Measurements from ENCODE around the gene FANCL.

- TF ChIP-seq CTCF (IDR thresholded peaks at IDR 0.05; ENCODE audit: low read depth, low read length): no peak
- no peak for TF ChIP-seq EZH2phosphoT487 (IDR thresholded peaks at IDR 0.05; ENCODE audit: low read depth)
These were observed 3.4 kb downstream of the FANCL start for GRCh38 chr2:58237741-58238140.
